Measurements from ENCODE around the gene RNU2-63P. TPM values are rescaled to one million over a fixed set of nuclear protein-coding genes. Genes with fewer than 3 reads are reported as not detected.
"Not testable (repeated sequence)": the region's sequence is repeated elsewhere in the genome, so short reads cannot be mapped to it uniquely, and the experiment has no call there.

The RNU2-63P gene
- total and polyA plus RNA-seq, 10 donors = 3.5 to 11.6 (median 7.0) TPM; not detected in 6

DNA sequence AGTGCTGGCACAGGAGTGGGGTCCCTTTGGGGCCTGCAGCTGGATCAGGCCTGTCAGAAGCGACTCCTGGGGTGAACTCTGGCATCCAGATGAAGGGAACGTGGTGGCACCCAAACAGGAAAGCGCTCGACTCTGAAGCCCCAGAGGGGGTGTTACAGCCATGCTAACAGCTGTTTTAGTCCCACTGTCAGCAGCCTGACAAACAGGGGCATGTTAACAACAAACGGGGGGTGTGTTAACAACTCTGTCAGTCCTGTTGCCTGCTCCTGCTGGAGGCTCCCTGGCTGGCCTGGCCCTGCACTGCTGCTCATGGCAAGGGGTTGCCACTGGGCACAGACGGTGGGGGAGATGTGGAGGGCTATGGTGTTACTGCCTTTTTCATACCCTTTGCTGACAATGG, 2.6 kb upstream of the RNU2-63P start:
- Histone ChIP-seq H3K27ac (no peak overlapping the region), H3K9me3 (peaks cover 0 to 7% (median 0%) of the 10 kb centered on the region in 8 donors), H3K36me3 (no peaks in the 10 kb centered on the region), H3K4me3 (no peak overlapping the region), H3K27me3 (replicated peaks in 1 of 7) (no peaks in the 10 kb centered on the region), H3K4me1 (peaks cover 0 to 19% (median 7%) of the 10 kb centered on the region in 6 donors)
- 93 to 97% (median 95%) methylated on average over 3 to 6 of the region's 6 CpGs for WGBS, 5 donors
- TF ChIP-seq POLR2AphosphoS5 (IDR thresholded peaks at IDR 0.05) = no peak
- TF ChIP-seq, protein P1, sequence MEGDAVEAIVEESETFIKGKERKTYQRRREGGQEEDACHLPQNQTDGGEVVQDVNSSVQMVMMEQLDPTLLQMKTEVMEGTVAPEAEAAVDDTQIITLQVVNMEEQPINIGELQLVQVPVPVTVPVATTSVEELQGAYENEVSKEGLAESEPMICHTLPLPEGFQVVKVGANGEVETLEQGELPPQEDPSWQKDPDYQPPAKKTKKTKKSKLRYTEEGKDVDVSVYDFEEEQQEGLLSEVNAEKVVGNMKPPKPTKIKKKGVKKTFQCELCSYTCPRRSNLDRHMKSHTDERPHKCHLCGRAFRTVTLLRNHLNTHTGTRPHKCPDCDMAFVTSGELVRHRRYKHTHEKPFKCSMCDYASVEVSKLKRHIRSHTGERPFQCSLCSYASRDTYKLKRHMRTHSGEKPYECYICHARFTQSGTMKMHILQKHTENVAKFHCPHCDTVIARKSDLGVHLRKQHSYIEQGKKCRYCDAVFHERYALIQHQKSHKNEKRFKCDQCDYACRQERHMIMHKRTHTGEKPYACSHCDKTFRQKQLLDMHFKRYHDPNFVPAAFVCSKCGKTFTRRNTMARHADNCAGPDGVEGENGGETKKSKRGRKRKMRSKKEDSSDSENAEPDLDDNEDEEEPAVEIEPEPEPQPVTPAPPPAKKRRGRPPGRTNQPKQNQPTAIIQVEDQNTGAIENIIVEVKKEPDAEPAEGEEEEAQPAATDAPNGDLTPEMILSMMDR (IDR thresholded peaks at IDR 0.05 in 8 of 11, conservative IDR thresholded peaks at IDR 0.05 in 3 of 11) = no peak
- intact Hi-C loops (cut with DNase I; ENCODE audit: low total_unique reads) = no loop called here
- no peak for DNase-seq

DNA sequence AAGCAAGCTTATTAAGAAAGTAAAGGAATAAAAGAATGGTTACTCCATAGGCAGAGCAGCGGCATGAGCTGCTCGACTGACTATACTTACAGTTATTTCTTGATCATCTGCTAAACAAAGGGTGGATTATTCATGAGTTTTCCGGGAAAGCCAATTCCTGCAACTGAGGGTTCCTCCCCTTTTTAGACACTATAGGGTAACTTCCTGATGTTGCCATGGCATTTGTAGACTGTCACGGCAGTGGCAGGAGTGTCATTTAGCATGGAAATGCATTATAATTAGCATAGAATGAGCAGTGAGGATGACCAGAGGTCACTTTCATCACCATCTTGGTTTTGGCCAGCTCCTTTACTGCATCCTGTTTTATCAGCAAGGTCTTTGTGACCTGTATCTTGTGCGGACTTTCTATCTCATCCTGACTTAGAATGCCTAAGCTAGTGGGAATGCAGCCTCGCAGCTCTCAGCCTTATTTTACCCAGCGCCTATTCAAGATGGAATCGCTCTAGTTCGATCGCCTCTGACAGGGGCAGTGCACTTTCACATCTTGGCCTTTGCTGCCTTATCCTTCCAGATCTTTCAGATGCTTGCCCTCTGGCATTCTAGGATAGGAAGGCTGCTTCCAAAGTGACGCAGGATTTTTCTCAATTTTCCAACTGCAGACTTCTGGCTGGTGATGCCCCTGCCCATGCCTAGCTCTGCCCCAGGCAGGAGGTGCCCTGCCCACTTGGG, 1.9 kb upstream of the RNU2-63P start:
- H3K9me3 ChIP-seq; H3K36me3 ChIP-seq; intact Hi-C loops (cut with DNase I; ENCODE audit: low total_unique reads); DNase-seq; H3K4me3 ChIP-seq; H3K27me3 ChIP-seq (replicated peaks in 1 of 7); H3K27ac ChIP-seq: not testable (repeated sequence)
- H3K4me1 ChIP-seq = peaks cover 0 to 19% (median 7%) of the 10 kb centered on the region in 6 donors
- 90 to 94% (median 91%) methylated on average over 11 of the region's 11 CpGs for WGBS, 5 donors

DNA sequence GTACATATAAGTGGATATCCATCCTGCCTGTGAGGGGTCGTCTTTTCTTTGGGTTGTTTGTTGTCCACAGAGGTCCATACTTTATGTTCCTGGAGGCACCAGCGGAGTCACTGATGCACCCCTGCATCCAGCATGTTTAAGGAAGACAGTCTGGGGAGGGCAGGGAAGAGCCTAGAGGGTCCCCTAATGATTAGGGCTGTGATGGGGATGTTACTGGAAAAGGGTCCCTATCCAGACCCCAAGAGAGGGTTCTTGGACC, 1.4 kb upstream of the RNU2-63P start:
- peaks cover 0 to 19% (median 7%) of the 10 kb centered on the region in 6 donors for H3K4me1 ChIP-seq
- H3K36me3 ChIP-seq; H3K27me3 ChIP-seq (replicated peaks in 1 of 7); H3K9me3 ChIP-seq; H3K27ac ChIP-seq; intact Hi-C loops (cut with DNase I; ENCODE audit: low total_unique reads); DNase-seq: not testable (repeated sequence)
- 83 to 95% (median 92%) methylated on average over 2 of the region's 2 CpGs for WGBS, 5 donors
- peak overlapping the region in 1 of 8 donors; percentile 81 for H3K4me3 ChIP-seq

- Histone ChIP-seq H3K9me3 (peaks cover 0 to 7% (median 0%) of the 10 kb centered on the region in 8 donors), H3K27ac (peak overlapping the region; percentile 53 to 92 (median 82)), H3K36me3 (no peaks in the 10 kb centered on the region), H3K4me3 (peak overlapping the region; percentile 55 to 81 (median 58)), H3K4me1 (peaks cover 0 to 19% (median 7%) of the 10 kb centered on the region in 6 donors), H3K27me3 (replicated peaks in 1 of 7) (no peaks in the 10 kb centered on the region)
- intact Hi-C loops (cut with DNase I; ENCODE audit: low total_unique reads) = no loop called here
- peak; percentile 93 for DNase-seq
- 20 to 25% (median 23%) methylated on average over 42 to 46 of the region's 46 CpGs for WGBS, 5 donors
- TF ChIP-seq, protein P1 (IDR thresholded peaks at IDR 0.05 in 8 of 11, conservative IDR thresholded peaks at IDR 0.05 in 3 of 11) = no peak
- TF ChIP-seq POLR2A (IDR thresholded peaks at IDR 0.05) (no peak), POLR2AphosphoS5 (IDR thresholded peaks at IDR 0.05) (no peak)
Observed at GRCh38 chr2:88016960-88017779, 823 bp upstream of the RNU2-63P start.

- peaks cover 0 to 8% (median 0%) of the 10 kb centered on the region in 6 donors for H3K4me1 ChIP-seq
- no peak overlapping the region for H3K27ac ChIP-seq
- TF ChIP-seq POLR2A (IDR thresholded peaks at IDR 0.05) = no peak
- TF ChIP-seq, protein P1 (IDR thresholded peaks at IDR 0.05 in 8 of 11, conservative IDR thresholded peaks at IDR 0.05 in 3 of 11) = no peak
- no peak for TF ChIP-seq POLR2AphosphoS5 (IDR thresholded peaks at IDR 0.05)
- H3K4me3 ChIP-seq = no peak overlapping the region
- 80 to 100% (median 95%) methylated on average over 1 of the region's 1 CpG for WGBS, 5 donors
- DNase-seq = no peak
- no peaks in the 10 kb centered on the region for H3K9me3 ChIP-seq
- no peaks in the 10 kb centered on the region for H3K36me3 ChIP-seq
- H3K27me3 ChIP-seq (replicated peaks in 1 of 7) = no peaks in the 10 kb centered on the region
- intact Hi-C loops (cut with DNase I; ENCODE audit: low total_unique reads) = no loop called here
Observed at GRCh38 chr2:88011011-88011410, 5.3 kb downstream of the RNU2-63P start.
